Myocyte (in vitro differentiated cells): ENCODE data around the gene TFAP2C. TPM values are rescaled to one million over a fixed set of nuclear protein-coding genes. Genes with fewer than 3 reads are reported as not detected.
"Not testable (repeated sequence)": the region's sequence is repeated elsewhere in the genome, so short reads cannot be mapped to it uniquely, and the experiment has no call there.

Source experiments
- DNase-seq: peaks from one replicate; pipeline ENCODE4 v3.0.0-alpha.2; 2012; ENCODE audit warnings: low read depth
- total RNA-seq: library from RNA; depleted of rRNA; stranded (reverse); fragments of >200 nt; gene quantifications from 2 replicates; pipeline ENCODE4 v1.2.3, GENCODE V29; 2014

The TFAP2C gene
- total RNA-seq, 1 donor from 2014 or later: not detected

GRCh38 chr20:56614196-56614595 is 14.9 kb upstream of the TFAP2C start:
- DNase-seq: no peak

- DNase-seq: no peak
These were observed 12.4 kb upstream of the TFAP2C start for GRCh38 chr20:56616716-56617115.

DNA sequence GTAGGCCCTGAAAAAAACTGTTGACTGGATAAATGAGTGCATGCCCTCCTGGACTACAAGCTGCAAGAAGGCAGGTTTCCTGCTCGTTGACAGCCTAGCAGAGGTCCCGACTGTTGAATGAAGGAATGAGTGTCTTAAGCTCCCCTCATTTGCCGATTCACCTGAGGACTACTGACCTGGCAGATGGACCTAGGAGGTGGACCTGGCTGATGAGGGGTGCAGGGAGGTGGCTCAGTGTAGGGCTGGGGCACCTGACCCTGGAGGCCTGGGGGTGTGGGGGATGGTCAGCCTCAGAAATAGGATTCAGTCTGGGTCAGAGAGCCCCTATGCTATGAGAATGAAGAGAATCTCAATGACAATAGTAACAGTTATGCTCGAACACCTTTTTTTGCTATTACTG is 11.6 kb upstream of the TFAP2C start:
- no peak for DNase-seq

DNA sequence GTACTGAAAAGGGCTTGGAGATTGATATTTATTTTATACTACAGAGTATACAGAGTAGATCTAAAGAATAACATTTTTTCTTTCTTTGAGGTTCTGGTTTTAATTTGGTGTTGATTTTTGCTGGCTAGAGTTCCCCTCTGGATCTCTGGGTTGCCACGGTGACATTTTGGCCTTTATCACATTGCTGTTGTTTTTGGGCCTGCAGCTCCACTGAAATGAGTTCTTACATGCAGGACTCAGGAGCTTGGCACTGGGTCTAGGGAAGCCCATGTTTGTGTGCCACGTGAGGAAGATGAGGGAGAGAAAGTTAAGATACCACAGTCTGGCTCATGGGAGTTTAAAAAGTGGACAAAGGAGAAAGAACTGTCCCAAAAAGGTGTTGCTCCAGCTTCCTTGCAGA is 7.4 kb upstream of the TFAP2C start:
- no peak for DNase-seq

- not testable (repeated sequence) for DNase-seq
These were observed 5.2 kb upstream of the TFAP2C start for GRCh38 chr20:56623930-56624329.

- no peak for DNase-seq
These were observed 4.1 kb upstream of the TFAP2C start for GRCh38 chr20:56624786-56625681.

GRCh38 chr20:56625837-56626236 is 3.3 kb upstream of the TFAP2C start:
- DNase-seq: no peak

DNA sequence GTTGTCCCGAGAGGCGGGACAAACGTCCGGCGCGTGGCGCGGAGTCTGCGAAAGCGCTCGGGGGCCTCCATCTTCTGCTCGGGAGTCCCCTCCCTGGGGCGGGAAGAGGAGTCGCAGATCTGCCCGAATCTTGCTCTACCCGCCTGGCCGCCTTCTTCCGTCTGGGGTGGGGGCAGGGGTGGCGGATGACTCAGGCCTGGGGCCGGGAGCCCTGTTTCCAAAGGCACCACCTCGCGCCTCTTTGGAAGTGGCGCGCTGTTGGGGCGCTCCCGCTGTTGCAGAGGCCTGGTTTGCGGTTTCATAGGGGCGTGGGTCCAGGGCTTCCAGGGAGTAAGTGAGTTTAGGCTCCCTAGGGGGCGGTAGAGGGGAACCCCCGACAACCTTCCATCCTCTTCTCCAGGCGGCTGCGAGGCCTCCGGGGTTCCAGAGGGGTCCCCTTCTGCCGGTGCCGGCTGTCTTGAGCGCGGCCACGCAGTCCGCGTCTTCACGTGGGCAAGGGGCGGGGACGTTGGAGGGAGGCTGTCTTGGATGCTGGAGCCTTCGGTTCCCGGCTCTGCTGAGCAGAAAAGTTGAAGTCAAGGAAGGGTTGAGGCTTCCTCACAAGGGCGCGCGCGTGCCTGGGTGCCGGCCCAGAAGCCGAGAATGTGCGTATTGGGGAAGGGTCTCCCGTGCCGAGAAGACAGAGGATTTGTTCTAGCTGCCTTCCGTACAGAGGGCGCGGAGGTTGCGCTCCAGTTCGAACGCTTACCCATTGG is 2.6 kb upstream of the TFAP2C start:
- DNase-seq: no peak

GRCh38 chr20:56627122-56628014 is 1.7 kb upstream of the TFAP2C start:
- no peak for DNase-seq

GRCh38 chr20:56628015-56628872 is 862 bp upstream of the TFAP2C start:
- DNase-seq: no peak

DNA sequence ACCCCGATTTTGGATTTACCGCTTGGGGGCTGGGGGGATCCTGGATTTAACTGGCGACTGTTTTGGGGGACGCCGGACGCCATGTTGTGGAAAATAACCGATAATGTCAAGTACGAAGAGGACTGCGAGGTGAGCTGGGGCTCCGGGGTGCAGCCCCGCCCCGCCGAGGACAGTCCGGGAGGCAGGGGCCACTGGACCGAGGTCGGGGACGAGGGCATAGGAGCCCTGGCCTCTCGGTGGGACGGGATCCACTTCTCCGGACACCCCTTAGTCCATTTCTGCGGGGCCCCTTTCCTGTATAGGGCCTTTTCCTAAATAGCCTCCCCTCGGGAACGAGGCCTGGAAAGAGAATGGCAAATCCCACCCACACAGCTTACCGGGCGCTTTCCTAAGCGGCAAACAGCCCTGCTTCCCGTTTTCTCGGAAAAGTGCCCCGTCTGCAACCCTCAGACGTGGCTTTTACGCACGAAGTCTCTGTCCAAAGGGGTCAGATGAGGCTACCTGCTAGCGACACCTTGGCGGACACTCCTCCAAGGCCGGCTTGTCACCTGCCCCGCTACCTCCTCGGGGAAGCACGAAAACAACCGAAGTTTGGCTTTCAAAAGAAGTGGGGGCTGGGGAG is 469 bp downstream of the TFAP2C start:
- no peak for DNase-seq

- DNase-seq: no peak
These were observed 984 bp downstream of the TFAP2C start for GRCh38 chr20:56630086-56630493.

GRCh38 chr20:56630506-56631317 is 1.6 kb downstream of the TFAP2C start:
- DNase-seq: no peak

DNA sequence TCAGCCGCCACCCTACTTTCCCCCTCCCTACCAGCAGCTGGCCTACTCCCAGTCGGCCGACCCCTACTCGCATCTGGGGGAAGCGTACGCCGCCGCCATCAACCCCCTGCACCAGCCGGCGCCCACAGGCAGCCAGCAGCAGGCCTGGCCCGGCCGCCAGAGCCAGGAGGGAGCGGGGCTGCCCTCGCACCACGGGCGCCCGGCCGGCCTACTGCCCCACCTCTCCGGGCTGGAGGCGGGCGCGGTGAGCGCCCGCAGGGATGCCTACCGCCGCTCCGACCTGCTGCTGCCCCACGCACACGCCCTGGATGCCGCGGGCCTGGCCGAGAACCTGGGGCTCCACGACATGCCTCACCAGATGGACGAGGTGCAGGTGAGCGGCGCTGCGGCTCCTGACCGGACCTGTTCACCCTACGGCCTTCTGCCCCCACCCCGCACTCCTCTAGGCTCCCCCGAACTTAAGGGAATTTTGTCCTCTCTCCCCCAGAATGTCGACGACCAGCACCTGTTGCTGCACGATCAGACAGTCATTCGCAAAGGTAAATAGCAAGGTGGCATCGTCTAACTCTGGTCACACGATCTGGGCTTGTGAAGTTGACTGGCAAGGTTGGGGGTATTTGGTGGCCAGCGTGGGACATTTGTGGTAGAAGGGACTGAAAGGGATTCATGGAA is 2.3 kb downstream of the TFAP2C start:
- DNase-seq: no peak

DNA sequence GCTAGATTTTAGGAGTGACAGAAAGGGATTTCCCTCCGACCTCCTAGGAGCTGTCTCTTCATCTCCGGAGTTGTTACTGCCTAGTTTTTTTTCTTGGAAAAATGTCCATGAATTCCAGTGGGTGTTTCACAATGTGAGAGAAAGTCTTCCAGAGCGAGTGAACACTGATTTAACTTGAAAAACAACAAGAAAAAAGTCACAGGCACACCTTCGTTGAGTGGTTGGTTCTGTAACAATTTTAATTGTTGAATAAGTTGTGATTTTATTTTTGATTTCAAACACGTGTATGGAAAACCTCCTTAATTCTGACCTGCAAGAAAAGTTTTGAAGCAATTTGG is 2.9 kb downstream of the TFAP2C start:
- DNase-seq: no peak

DNA sequence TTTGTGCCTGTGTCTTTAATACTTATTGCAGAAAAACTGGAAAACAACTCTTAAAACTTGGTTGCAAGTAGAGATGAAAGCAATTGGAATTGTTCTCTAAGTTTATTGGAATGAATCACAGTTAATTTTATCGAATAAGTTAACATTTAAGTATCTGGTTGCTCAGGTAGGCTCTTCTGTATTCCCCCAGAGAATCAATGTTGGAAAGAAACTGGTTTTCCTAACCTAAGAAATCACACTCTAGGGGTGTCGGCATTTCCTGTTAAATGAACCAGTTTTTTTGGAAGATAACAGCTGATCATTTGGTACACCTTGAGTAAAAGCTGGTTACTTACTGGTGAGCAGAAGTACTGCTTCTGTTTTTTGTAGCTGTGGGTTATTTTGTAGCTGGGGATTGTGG is 5.2 kb downstream of the TFAP2C start:
- DNase-seq: no peak

DNA sequence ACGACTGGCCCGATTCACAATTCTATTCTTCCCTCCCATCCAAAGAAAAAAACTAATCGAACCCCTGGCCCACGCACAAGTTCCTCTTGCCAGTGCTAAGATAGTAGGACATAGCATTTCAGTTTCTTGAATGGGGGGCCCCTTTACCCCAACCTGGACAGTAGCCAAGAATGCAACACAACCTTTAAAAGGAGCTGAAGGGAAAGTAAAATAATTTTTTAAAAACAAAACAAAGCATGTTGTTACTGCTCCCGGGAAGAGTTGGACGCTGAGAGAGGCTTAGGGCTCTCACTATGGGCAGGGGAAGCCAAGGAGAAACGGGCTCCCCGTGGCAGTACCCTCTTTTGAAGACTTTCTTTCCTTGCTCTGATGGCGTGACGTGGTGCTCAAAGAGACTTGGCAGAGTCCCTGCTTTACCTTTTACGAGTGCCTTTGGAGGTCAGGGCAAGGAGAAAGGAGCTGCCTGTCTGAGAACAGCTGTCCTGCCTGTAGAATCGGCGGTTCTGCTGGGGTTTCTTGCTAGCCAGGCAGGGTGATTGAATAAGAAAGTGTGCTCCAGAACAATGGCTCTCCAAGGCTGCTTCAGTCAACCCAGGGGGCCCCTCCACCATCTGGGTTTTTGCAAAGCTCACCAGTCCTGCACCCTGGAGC is 5.8 kb downstream of the TFAP2C start:
- no peak for DNase-seq

DNA sequence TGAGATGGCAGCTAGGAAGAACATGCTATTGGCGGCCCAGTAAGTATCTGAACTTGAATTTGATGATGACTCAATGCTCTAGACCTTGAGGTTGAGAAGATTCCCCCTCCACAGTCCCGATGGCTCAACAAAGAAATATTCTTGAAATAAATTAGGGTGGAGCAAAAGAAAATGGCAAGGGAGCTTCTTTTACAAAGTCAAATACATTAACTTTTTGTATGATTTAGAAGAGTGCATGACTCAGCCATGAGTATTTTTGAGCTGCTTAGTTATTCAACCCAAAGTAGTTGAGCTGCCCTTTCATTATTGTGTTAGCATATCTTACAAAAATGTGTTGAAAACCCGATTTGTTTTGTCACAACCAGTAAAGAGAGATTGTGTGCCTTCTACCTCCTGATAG is 7.6 kb downstream of the TFAP2C start:
- DNase-seq: no peak
